ENCODE results near the gene ZBTB48.
"Not testable (repeated sequence)": the region's sequence is repeated elsewhere in the genome, so short reads cannot be mapped to it uniquely, and the experiment has no call there.

ZBTB48 gene

DNA sequence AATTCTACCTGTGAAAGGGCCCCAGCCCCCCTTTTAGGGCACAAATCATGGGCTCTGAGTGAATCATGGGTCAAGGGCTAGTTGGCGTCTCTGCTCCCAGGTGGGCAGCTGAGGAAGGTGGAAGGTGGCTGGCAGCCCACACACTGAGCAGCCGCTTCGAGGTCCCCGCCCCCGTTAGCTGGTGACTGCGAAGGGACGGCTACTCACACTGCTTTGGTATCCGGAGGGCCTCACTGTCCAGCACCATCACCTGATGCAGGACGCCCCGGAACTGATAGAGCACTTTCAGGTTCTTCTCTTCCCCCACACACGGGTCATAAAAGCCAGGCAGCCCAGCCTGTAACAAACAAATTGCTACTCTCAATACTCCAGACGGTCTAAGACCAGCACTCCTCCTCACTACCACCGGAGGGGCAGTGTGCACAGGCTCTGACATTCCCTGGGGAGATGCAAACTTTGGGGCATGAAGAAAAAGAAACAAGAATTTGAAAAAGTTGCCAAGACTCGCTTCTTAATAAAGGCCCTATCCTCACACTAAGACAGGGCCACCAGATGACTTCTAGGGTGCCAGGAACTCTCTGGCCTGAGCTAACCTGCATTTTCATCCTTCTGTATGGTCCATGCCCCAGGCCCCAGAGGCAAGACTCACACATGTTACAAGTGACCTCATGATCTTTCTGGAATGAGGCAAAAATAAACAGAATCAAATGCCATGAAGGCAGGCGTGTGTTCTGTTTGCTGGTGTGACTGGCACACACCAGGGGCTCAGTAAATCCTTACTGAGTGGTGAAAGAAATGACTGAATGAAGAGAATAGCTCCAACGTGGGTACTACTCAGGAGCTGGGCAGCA lies 56.3 kb downstream of the ZBTB48 start:
- no peak for DNase-seq

DNA sequence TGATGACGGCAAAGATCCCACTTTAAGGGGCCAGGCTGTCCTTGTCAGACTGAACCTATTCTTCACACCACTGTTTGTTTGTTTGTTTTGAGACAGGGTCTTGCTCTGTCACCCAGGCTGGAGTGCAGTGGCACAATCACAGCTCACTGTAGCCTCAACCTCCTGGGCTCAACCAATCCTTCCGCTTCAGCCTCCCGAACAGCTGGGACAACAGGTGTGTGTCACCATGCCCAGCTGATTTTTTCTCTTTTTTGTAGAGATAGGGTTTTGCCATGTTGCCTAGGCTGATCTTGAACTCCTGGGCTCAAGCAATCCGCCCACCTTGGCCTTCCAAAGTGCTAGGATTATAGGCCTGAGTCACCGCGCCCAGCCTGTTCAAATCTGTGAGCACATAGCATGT lies 57.0 kb downstream of the ZBTB48 start:
- DNase-seq = not testable (repeated sequence)

GRCh38 chr1:6637770-6638169 lies 58.0 kb downstream of the ZBTB48 start:
- no peak for DNase-seq

DNA sequence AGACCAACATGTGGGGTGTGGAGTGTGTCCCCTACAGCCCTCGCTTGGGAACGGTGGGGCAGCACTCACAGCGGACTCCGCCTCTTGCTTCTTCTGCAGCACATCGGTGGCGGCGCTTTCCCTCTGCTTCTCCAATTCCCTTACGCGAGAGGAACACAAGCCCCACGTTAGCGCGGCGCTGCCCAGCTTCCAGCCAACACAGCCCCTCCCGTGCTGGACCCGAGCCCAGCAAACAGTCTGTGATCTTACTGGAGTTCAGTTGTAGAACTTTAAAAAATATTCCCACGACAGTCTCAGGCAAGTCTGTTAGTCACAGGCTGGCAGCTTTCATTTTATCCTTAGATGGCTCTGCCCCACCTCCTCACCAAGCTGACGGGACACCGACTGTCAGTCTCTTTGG lies 58.4 kb downstream of the ZBTB48 start:
- no peak for DNase-seq

Data from effector CD8-positive, alpha-beta T cell (primary cell).